Loucy (cell line): ENCODE data around the gene SEL1L.

Source experiments
- CTCF ChIP-seq: fragments of 200-600 bp; sonication (generic); conservative IDR thresholded peaks from 2 replicates; pipeline ENCODE4 v1.5.1; 2014; ENCODE audit warnings: mild to moderate bottlenecking, antibody characterized with exemption, low read length
- EZH2phosphoT487 ChIP-seq: fragments of 200-600 bp; IDR thresholded peaks from 2 replicates; pipeline ENCODE4 v1.6.1; 2018; ENCODE audit warnings: antibody characterized with exemption, mild to moderate bottlenecking, moderate library complexity, borderline replicate concordance

DNA sequence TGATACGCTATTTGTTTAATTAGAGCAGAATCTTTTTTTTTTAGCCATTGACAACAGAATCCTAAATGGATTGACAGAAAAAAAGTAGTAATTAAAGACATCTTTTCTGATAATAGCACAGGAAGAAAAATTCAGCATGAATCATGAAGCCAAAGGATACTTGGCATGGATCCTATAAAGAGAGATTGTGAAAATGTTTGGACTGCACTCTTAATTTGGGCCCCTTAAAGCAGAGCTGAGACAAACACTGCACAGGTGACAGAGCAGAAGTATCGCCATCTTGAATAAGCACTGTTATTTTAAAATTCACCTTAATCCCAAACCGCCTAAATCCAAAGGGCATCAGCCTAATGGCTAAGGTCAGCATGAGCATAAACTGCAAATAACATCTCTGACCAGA is 48.8 kb upstream of the SEL1L start:
- TF ChIP-seq CTCF (no peak), EZH2phosphoT487 (no peak)
